ENCODE data around the gene PHF21B.

The PHF21B gene

DNA sequence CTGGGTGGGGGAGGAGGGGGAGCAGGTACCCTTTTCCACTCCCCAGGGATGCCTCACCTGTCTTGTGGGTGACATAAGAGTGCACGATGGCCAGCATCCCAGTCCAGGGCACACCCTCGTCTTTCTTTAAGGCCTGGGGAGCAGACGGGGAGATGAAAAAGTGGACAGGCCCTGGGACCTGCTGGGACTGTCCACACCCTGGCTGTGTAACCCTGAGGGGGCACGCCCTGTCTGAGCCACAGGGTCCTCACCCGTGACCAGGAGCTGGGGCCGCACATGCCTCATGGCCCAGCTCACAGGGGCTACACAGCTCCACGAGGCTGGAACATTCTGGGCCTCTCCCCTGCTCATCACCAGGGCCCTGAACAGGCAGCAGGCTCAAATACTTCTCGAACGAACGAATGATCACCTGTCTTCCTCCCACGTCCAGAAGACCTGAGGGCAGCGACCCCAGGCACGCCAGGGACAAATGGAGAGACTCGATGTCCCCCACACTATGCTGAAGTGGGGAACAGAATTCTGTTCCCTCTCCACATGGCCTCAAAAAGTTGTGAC, 123.9 kb downstream of the PHF21B start:
- Histone ChIP-seq H3K36me3 (ENCODE audit: low read depth) (no peaks in the 10 kb centered on the region), H3K4me1 (ENCODE audit: insufficient read depth, poor library complexity, severe bottlenecking) (no peaks in the 10 kb centered on the region), H3K9me3 (ENCODE audit: severe bottlenecking) (no peaks in the 10 kb centered on the region), H3K27ac (ENCODE audit: poor library complexity, severe bottlenecking) (no peak overlapping the region), H3K4me3 (ENCODE audit: severe bottlenecking) (no peak overlapping the region), H3K27me3 (ENCODE audit: insufficient read depth, poor library complexity, severe bottlenecking) (no peaks in the 10 kb centered on the region)
- no peak for DNase-seq (ENCODE audit: low spot score)
- no peak for TF ChIP-seq CTCF (IDR thresholded peaks at IDR 0.05; ENCODE audit: poor library complexity, severe bottlenecking)
- ATAC-seq (ENCODE audit: low read depth), result no peak

GRCh38 chr22:44884968-44885805, 124.6 kb downstream of the PHF21B start:
- no peak overlapping the region for H3K27ac ChIP-seq (ENCODE audit: poor library complexity, severe bottlenecking)
- no peaks in the 10 kb centered on the region for H3K9me3 ChIP-seq (ENCODE audit: severe bottlenecking)
- H3K27me3 ChIP-seq (ENCODE audit: insufficient read depth, poor library complexity, severe bottlenecking), result no peaks in the 10 kb centered on the region
- H3K36me3 ChIP-seq (ENCODE audit: low read depth), result no peaks in the 10 kb centered on the region
- DNase-seq (ENCODE audit: low spot score) (no peak), ATAC-seq (ENCODE audit: low read depth) (peak; percentile 57; the same call in 1 of the 3 replicates)
- no peak overlapping the region for H3K4me3 ChIP-seq (ENCODE audit: severe bottlenecking)
- TF ChIP-seq CTCF (IDR thresholded peaks at IDR 0.05; ENCODE audit: poor library complexity, severe bottlenecking), result no peak
- H3K4me1 ChIP-seq (ENCODE audit: insufficient read depth, poor library complexity, severe bottlenecking), result no peaks in the 10 kb centered on the region

- no peak overlapping the region for H3K27ac ChIP-seq (ENCODE audit: poor library complexity, severe bottlenecking)
- DNase-seq (ENCODE audit: low spot score) (no peak), ATAC-seq (ENCODE audit: low read depth) (no peak)
- H3K9me3 ChIP-seq (ENCODE audit: severe bottlenecking), result no peaks in the 10 kb centered on the region
- TF ChIP-seq CTCF (IDR thresholded peaks at IDR 0.05; ENCODE audit: poor library complexity, severe bottlenecking), result no peak
- H3K36me3 ChIP-seq (ENCODE audit: low read depth), result no peaks in the 10 kb centered on the region
- no peaks in the 10 kb centered on the region for H3K4me1 ChIP-seq (ENCODE audit: insufficient read depth, poor library complexity, severe bottlenecking)
- no peak overlapping the region for H3K4me3 ChIP-seq (ENCODE audit: severe bottlenecking)
- H3K27me3 ChIP-seq (ENCODE audit: insufficient read depth, poor library complexity, severe bottlenecking), result no peaks in the 10 kb centered on the region
These were observed 125.2 kb downstream of the PHF21B start for GRCh38 chr22:44884562-44884961.

- DNase-seq (ENCODE audit: low spot score), result no peak
- ATAC-seq (ENCODE audit: low read depth), result no peak
- H3K27ac ChIP-seq (ENCODE audit: poor library complexity, severe bottlenecking), result no peak overlapping the region
- no peaks in the 10 kb centered on the region for H3K27me3 ChIP-seq (ENCODE audit: insufficient read depth, poor library complexity, severe bottlenecking)
- no peak overlapping the region for H3K4me3 ChIP-seq (ENCODE audit: severe bottlenecking)
- H3K36me3 ChIP-seq (ENCODE audit: low read depth), result no peaks in the 10 kb centered on the region
- TF ChIP-seq CTCF (IDR thresholded peaks at IDR 0.05; ENCODE audit: poor library complexity, severe bottlenecking), result no peak
- no peaks in the 10 kb centered on the region for H3K9me3 ChIP-seq (ENCODE audit: severe bottlenecking)
- H3K4me1 ChIP-seq (ENCODE audit: insufficient read depth, poor library complexity, severe bottlenecking), result no peaks in the 10 kb centered on the region
These were observed 126.8 kb downstream of the PHF21B start for GRCh38 chr22:44883011-44883421.
